NCI-H187 treated with DMSO at 0.1 percent for 48 hours (cell line): ENCODE data around the gene KCNE4.

ENCODE experiments used
- DNase-seq: peaks from one replicate; lab custom pipeline; 2025; lab: John Stamatoyannopoulos, UW

KCNE4 gene

DNA sequence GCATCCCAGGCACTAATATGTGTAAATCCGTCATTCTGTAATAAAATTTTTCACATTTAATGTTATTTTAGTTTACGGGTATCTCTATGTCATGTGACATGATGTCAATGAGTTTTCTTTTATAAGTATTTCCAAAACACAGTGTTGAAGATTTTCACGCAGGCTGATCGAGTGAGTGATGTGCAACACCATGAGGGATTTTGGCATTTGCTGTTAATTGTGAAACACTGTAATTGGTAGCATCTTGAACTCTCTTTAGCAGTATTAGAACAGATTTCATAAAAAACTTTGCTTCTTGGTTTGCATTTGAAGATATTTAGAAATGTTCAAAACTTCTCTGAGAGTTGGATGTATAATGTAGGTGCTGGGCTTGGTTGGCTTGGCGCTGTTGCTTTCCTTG lies 35.5 kb downstream of the KCNE4 start:
- no peak for DNase-seq

DNA sequence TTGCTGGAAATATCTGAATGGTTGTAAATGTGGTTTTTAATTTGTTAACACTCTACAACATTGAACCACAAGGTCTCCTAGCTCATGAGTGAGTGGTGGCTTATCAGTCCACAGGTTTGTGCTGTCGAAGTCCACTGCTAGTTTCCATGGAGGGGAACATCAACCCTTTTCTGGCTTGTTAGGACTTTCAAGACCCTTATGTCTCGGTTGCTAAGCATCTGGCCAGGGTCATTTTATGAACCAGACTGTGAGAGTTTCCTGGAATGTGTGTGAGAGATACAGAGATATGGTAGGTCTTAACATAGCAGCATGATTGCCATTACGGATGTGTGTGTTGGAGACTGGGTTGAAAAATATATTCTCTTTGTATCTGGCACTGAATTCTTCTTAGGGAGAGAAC lies 36.9 kb downstream of the KCNE4 start:
- no peak for DNase-seq

DNA sequence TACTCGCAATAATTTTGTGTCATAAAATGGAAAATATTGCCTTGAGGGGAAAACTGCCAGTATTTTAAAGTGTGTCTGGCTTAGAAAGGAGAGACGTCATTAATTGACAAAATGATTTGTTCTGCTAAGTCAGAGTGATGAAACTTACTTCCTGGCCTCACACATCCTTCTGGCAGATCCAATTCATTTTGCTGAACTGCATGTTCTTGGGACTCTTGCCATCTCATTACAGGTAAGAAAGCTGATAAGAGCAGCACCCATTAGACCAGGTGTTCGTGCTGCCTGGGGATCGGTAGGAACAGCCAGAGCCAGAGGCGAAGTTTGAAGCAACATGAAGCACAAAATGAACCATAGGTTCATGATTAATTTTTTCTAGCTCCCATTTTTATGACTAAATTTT lies 38.0 kb downstream of the KCNE4 start:
- no peak for DNase-seq

DNA sequence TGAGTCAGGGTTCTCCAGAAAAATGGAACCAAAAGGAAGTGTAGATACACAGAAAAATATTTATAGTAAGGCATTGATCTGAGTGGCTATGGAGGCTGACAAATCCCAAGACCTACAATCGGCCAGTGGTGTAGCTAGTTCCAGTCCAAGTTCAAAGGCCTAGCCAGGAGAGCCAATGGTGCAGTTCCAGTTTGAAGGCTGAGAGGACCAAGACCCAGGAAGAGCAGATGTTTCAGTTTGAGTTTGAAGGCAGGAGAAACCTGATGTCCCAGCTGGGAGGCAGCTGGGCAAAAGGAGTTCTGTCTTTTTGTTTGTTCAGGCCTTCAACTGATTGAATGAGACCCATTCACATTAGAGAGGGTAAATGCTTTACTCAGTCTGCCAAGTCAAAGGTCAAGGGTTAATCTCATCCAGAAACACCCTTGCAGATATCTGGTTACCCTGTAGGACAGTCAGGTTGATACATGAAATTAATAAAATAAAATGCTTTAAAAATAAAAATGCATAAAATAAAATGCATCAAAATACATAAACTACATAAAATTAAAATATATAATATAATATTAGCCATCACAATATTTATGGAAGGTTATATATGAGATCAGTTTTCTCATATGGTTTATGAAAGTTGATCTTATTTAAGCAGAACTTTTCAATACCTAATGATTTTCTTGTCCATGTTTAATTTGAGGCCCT lies 38.7 kb downstream of the KCNE4 start:
- no peak for DNase-seq

DNA sequence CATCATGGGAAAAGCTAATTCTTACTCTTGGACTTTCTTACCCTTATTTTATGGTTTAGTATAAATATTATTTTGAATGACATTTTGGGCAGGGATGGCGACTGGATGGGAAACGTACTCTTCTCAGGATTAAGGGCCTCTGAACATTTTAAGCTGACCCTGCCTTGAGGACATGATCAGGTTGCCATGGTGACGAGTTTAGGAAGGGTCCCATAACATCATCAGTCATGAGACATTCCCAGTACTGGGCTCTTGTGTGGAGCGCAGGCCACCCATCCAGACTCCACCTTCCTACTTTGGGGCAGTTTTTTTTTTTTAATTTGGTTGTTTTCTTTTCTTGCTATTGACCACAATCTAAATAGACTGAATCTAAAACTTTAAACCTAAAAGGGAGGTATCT lies 40.7 kb downstream of the KCNE4 start:
- DNase-seq, result no peak

DNA sequence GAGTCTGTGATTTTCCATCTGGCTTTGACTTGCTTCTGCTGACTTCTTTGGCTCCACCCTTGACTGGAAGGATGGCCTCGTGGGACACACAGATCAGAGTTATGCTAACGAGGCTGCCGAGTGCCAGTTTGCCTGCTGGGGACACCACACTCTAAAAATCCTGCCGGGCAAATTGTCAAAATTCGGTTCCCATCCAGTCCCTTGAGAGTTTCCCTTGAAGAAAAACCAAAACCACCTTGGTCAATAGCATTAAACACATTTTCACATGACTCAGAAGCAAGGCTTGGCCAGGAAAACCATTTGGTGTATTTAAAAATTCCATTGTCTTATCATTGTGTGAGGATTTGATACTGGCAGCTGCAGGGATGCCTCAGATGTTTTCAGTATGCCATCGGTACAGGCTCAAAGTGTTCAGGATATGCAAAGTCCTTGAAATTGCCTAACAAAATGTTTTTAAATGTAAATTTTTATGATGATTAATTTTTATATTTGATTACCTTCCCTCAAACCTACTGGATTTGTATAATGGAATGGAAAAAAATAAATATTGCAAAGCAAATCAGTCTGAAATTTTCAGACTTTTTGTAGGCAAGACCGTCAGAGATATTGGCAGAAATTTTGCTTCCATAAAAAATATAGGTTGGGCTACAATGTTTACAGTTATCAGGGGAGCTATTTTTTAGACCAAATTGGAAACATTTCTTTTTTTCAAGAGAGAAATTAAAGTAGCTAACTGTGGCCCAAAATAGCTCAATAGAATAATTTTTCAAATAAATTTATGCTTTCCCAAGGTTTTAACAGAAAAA lies 41.6 kb downstream of the KCNE4 start:
- DNase-seq, result no peak

DNA sequence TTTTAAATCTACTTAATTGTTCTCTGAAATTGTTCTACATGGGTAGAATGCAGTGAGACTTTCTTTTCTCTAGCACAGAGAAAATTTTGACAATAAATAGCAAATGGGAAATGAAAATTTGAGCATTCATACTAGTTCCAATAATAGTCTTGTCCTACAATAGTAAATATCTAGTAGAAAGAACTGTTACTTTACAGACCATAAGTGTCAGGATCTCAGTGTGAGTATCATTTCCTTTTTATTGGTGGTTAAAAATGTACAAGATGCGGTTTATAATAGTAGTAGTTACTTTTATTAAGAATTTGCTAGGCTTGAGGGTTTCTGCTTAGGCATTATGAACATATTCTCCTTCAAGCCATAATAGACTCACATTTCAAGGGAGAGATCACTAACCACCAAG lies 43.2 kb downstream of the KCNE4 start:
- DNase-seq, result no peak

DNA sequence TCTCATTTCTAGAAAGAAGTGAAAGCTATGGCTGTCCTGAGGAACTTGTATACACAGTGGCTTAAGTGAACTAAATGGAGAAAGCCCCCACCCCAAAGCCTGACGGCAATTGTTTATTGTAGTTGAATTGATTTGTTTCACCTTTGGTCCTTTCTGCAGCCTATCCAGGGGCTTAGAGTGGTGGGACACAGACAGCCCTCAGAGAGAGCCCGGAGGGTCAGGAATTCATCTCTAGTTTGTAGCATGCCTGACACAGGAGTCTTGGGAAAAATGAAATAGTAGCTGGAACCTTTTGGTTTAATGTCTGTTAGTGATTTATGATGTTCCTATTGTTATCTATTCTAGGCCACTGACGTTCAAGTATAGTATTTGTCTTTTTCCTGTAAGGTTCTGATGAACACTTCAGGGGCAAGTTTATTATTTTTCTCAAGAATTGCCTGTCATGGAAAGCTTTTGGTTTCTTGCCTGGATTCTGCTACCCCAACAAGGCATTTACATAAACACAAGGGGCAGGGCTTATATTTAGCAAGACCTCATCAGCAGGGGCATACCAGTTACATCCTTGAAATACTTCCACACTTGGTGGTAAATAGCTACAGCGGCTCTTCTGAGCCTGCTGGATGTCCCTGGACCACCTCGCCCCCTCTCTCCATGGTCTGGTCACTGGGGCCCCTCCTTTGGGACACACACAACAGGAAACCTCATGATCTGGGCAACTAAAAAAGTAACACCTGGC lies 44.4 kb downstream of the KCNE4 start:
- no peak for DNase-seq

DNA sequence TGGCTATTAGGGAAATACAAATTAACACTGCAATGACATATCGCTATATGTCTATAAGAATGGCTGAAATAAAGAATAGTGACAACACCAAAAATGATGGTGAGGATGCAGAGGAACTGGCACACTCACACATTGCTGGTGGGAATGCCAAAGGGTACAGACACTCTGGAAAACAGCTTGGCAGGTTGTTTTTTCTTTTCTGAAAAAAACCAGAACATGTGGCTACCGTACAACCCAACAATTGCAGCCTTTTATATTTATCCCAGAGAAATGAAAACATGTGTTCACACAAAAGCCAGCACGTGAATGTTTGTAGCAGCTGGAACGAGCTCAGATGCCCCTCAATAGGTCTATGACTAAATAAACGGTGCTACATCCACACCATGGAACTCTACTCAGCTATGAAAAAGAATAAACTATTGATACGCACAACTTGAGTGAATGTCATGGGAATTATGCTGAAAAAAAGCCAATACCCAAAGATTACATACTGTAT lies 45.9 kb downstream of the KCNE4 start:
- no peak for DNase-seq

DNA sequence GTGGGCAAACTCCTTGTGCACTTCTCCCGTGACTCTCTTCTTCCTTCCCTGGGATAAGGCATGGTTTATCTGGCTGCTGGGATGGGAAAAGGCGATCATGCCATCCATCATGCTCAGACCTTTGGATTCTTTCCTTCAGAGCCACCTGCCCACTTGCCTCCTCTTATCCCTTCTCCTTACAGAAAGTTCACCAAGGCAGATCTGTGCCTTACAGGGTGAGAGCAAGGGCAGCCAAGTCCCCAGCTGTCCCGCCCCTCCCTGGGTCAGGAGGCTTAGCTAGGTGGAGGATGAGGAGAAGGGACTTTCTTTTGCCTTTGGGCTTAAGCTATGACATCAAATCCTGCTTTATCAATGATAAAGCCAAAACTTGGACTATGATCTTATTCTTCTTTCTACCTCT lies 47.6 kb downstream of the KCNE4 start:
- DNase-seq, result no peak

DNA sequence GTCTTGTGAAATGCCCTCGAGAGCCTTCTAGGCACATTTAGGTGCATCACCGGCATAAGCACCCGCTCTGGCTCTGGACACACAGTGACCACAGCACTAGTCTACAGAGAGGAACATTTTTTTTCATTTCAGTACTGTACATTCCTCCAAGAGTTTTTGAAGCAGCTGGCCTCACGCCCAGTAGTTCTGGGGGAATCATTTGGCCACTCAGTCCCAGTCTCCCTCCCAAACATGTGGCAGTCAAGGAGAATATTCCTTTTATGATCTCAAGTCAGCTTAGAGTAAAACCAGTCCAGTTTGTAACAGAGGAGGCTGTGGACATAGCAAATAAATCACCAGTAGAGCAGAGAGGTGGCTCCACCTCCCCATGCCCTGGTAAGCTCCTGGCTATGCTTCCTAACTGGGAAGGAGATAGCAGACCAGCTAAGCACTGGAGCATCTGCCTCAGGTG lies 48.1 kb downstream of the KCNE4 start:
- DNase-seq, result no peak

DNA sequence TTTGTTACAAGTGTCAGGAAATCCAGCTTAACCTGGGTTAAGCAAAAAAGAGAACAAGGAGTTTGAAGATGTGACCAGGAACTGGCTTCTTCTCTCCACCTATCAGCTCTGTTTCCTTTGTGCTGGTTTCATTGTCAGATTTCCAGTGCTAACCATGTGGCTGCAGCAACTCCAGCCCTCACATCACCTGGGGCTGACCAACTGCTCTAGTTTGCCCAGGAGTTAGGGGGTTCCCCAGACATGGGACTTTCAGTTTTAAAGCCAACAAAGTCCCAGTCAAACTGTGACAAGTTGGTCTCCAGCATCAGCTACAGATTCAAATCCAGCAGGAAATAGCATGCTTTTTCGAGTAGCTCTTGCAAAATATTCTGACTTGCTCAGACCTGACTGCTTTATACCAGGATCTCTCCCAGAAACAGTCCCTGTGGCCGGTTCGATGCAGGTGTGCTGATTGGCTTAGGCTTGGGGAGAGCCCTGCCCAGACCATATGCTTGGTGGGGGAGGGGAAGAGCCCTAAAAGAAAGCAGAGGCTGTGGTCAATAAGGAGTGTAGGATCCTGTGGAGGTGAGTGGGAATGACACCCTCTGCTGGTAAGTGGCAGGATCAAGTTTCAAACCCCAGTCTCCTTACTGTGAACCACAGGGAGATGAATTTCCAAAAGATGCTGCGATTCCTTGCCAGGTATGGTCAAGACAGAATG lies 49.5 kb downstream of the KCNE4 start:
- DNase-seq, result no peak

DNA sequence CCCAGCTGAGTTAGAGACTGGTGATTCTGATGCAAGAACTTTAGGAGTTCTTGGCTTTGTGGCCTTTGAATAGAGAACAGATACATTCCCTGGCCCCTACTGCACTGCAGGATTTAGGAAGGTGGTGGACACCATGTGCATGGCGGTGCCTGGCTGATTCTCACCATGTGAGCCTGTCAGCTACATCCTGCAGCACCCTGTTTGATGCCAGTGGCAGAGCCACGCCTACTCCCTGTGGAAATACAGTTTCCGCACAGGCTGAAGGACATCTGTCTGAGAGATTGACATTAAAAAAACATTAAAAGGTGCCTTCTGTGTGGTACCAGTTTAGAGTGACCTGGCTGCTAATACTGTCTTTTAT lies 50.0 kb downstream of the KCNE4 start:
- DNase-seq, result no peak

DNA sequence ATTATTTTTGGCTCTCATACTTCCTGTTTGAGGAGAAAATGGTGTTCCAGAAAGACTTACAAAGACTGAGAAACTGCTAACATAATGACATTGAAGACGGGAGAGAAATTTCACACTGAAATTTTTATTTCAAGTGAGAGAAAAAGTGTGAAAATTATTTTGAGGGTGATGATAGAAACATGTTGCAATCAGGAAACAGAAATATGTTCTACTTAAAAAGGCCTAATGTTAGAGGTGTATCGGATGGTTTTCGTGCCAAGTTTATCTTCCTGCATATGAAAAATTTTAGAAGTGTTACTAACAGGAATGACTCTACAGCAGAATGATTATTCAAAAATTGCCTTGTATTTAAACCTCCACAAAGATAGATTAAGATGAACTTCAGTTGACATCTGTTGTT lies 50.5 kb downstream of the KCNE4 start:
- DNase-seq, result no peak

DNA sequence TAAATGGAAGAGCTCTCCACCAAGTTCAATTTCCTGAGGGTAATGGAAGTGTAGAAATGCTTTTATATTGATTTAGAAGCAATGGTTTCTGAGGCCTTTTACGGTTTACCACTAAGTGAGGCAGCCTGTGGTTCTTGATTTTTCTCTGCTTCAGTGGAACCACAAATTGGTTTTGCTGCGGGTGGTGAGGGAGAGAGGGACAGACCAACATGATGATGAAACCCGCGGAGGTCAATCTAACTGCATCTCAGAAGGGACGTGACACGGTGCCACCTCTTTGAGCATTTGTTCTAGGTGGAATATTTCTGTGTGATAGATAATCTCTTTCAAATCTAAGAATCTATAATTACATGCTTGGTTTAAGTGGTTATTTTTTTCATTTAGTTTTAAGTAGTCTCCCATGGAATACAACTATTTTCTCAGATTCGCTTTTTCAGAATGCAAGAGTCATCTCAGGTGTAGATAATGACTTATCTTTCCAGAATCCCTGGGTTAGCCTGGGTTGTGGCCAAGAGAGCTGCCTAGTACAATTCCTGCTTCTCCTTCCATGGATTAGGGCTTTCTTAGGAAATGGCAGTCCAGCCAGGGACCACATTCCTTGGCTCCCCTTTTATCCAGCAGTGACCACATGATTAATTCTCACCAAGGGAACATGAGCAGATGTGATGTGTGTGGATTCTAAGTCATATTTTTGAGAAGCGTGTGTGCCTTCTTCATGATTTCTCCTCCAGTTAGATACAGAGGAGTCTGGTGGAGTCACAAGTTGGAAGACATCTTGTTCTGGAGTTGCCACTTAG lies 52.5 kb downstream of the KCNE4 start:
- DNase-seq, result no peak
